ENCODE results near the gene MIEF1. TPM values are rescaled to one million over a fixed set of nuclear protein-coding genes. Genes with fewer than 3 reads are reported as not detected.

MIEF1 gene
- total RNA-seq, 1 experiment from 2014 or later = 49.4 TPM

- peaks cover 12% of the 10 kb centered on the region for H3K4me1 Mint-ChIP-seq (ENCODE audit: low read depth, unreplicated experiment)
- no TSS peak for BruUV-seq (replicated peaks)
- intact Hi-C loops (cut with micrococcal nuclease; ENCODE audit: unreplicated experiment) = no loop called here
- Histone ChIP-seq H3K9me3 (no peaks in the 10 kb centered on the region), H3K27me3 (replicated peaks; ENCODE audit: control insufficient read depth, insufficient read depth, low read length) (no peaks in the 10 kb centered on the region), H3K4me3 (ENCODE audit: low read depth, low read length) (no peak overlapping the region), H3K4me1 (peaks cover 15% of the 10 kb centered on the region), H3K36me3 (ENCODE audit: control insufficient read depth, insufficient read depth, low read length) (no peaks in the 10 kb centered on the region)
- peak overlapping the region; percentile 53 for H3K27ac Mint-ChIP-seq (ENCODE audit: unreplicated experiment)
- DNase-seq = no peak
- no peak overlapping the region for H3K4me3 Mint-ChIP-seq (ENCODE audit: unreplicated experiment)
- no peaks in the 10 kb centered on the region for H3K36me3 Mint-ChIP-seq (ENCODE audit: insufficient read depth, unreplicated experiment)
- no peak for TF ChIP-seq CTCF (IDR thresholded peaks at IDR 0.05; ENCODE audit: insufficient read depth in 1 of 2, low read depth in 1 of 2, low read length in 1 of 2, severe bottlenecking in 1 of 2, unreplicated experiment in 1 of 2)
- H3K9me3 Mint-ChIP-seq (ENCODE audit: unreplicated experiment) = no peaks in the 10 kb centered on the region
- POLR2A ChIA-PET = no interaction called here
- H3K27me3 Mint-ChIP-seq (ENCODE audit: insufficient read depth, unreplicated experiment) = no peaks in the 10 kb centered on the region
- CTCF ChIA-PET = no interaction called here
Observed at GRCh38 chr22:39457556-39458443, 44.3 kb upstream of the MIEF1 start.

- Histone ChIP-seq H3K4me3 (ENCODE audit: low read depth, low read length) (no peak overlapping the region), H3K36me3 (ENCODE audit: control insufficient read depth, insufficient read depth, low read length) (no peaks in the 10 kb centered on the region), H3K9me3 (no peaks in the 10 kb centered on the region), H3K27me3 (replicated peaks; ENCODE audit: control insufficient read depth, insufficient read depth, low read length) (no peaks in the 10 kb centered on the region), H3K4me1 (peaks cover 16% of the 10 kb centered on the region)
- intact Hi-C loops (cut with micrococcal nuclease; ENCODE audit: unreplicated experiment) = no loop called here
- CTCF ChIA-PET = no interaction called here
- no peak overlapping the region for H3K4me3 Mint-ChIP-seq (ENCODE audit: unreplicated experiment)
- H3K4me1 Mint-ChIP-seq (ENCODE audit: low read depth, unreplicated experiment) = peaks cover 12% of the 10 kb centered on the region
- BruUV-seq (replicated peaks) = no TSS peak
- no peaks in the 10 kb centered on the region for H3K27me3 Mint-ChIP-seq (ENCODE audit: insufficient read depth, unreplicated experiment)
- no peak for DNase-seq
- H3K27ac Mint-ChIP-seq (ENCODE audit: unreplicated experiment) = peak overlapping the region; percentile 53
- no peaks in the 10 kb centered on the region for H3K9me3 Mint-ChIP-seq (ENCODE audit: unreplicated experiment)
- POLR2A ChIA-PET = no interaction called here
- no peak for TF ChIP-seq CTCF (IDR thresholded peaks at IDR 0.05; ENCODE audit: insufficient read depth in 1 of 2, low read depth in 1 of 2, low read length in 1 of 2, severe bottlenecking in 1 of 2, unreplicated experiment in 1 of 2)
- no peaks in the 10 kb centered on the region for H3K36me3 Mint-ChIP-seq (ENCODE audit: insufficient read depth, unreplicated experiment)
Observed at GRCh38 chr22:39458444-39459083, 43.5 kb upstream of the MIEF1 start.

- no peaks in the 10 kb centered on the region for H3K36me3 Mint-ChIP-seq (ENCODE audit: insufficient read depth, unreplicated experiment)
- POLR2A ChIA-PET = no interaction called here
- CTCF ChIA-PET = no interaction called here
- BruUV-seq (replicated peaks) = no TSS peak
- no peak overlapping the region for H3K4me3 ChIP-seq (ENCODE audit: low read depth, low read length)
- H3K4me3 Mint-ChIP-seq (ENCODE audit: unreplicated experiment) = no peak overlapping the region
- no peaks in the 10 kb centered on the region for H3K27me3 Mint-ChIP-seq (ENCODE audit: insufficient read depth, unreplicated experiment)
- H3K4me1 Mint-ChIP-seq (ENCODE audit: low read depth, unreplicated experiment) = peaks cover 4% of the 10 kb centered on the region
- H3K36me3 ChIP-seq (ENCODE audit: control insufficient read depth, insufficient read depth, low read length) = no peaks in the 10 kb centered on the region
- peaks cover 10% of the 10 kb centered on the region for H3K4me1 ChIP-seq
- intact Hi-C loops (cut with micrococcal nuclease; ENCODE audit: unreplicated experiment) = loop anchor here (5.0 kb wide), 1 partner anchor 43 kb away; the partner anchor contains the start of gene MIEF1
- H3K27me3 ChIP-seq (replicated peaks; ENCODE audit: control insufficient read depth, insufficient read depth, low read length) = no peaks in the 10 kb centered on the region
- DNase-seq = no peak
- no peak overlapping the region for H3K27ac Mint-ChIP-seq (ENCODE audit: unreplicated experiment)
- H3K9me3 ChIP-seq = no peaks in the 10 kb centered on the region
- H3K9me3 Mint-ChIP-seq (ENCODE audit: unreplicated experiment) = no peaks in the 10 kb centered on the region
- no peak for TF ChIP-seq CTCF (IDR thresholded peaks at IDR 0.05; ENCODE audit: insufficient read depth in 1 of 2, low read depth in 1 of 2, low read length in 1 of 2, severe bottlenecking in 1 of 2, unreplicated experiment in 1 of 2)
Observed at GRCh38 chr22:39459681-39460080, 42.4 kb upstream of the MIEF1 start.

Measured in Caco-2 (cell line).